Astrocyte (in vitro differentiated cells and primary cell): Measurements from ENCODE around the gene SLC23A3.

Experiments used
- CTCF ChIP-seq: IDR thresholded peaks from 2 replicates; pipeline ENCODE4 v1.5.1; 2011; ENCODE audit warnings: low read depth, mild to moderate bottlenecking, inconsistent platforms, low read length, moderate library complexity; ENCODE audit not compliant: insufficient read depth
- EZH2 ChIP-seq: IDR thresholded peaks from 2 replicates; pipeline ENCODE4 v1.6.1; 2012; ENCODE audit warnings: mild to moderate bottlenecking, low read length, inconsistent platforms; ENCODE audit not compliant: insufficient read depth

DNA sequence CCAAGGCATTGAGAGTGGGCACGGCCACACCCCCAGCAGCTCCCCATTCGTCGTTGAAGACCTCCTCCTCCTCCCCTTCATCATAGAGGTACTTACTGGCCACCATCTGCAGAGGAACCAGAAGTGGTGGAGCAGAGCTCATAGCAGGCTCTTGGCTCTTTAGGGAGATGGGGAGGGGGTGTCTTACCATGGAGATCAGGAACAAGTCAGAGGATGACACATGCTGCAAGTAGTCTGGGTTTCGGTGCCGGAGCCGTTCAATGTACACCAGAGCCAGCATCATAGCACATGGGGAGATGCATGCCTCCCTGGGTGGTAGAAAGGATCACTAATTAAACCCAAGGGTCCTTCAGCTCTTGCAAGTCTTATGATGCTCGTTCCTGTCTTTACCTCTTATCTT is 5.0 kb upstream of the SLC23A3 start:
- TF ChIP-seq CTCF (no peak), EZH2 (no peak)
